ENCODE data around the gene PIAS4.

GRCh38 chr19:4042731-4043082 is 35.2 kb downstream of the PIAS4 start:
- TF ChIP-seq GLIS3 (CRISPR knock-in tag; IDR thresholded peaks at IDR 0.05) (no peak), ZC3H10 (CRISPR knock-in tag; IDR thresholded peaks at IDR 0.05) (no peak)
